Stimulated activated memory B cell treated with anti-CD40 and anti-IgM and Interleukin-4, amounts not matched to agents 10 μg/mL and 1 μg/mL and 100 μg/mL, for 72 hours (primary cell): ENCODE results near the gene RAB11FIP2.

Experiments used
- ATAC-seq: fragments of 150-1000 bp; cut with Tn5 transposase; 2 replicates; pipeline ENCODE4 v1.10.0; 2021
- H3K27ac Mint-ChIP-seq: one replicate; pipeline ENCODE4 v1.8.0; 2022; ENCODE audit warnings: mild to moderate bottlenecking, mixed read lengths
- H3K27me3 Mint-ChIP-seq: one replicate; pipeline ENCODE4 v1.8.0; 2022; ENCODE audit warnings: mixed read lengths
- H3K36me3 Mint-ChIP-seq: one replicate; pipeline ENCODE4 v1.8.0; 2022; ENCODE audit warnings: mixed read lengths
- H3K4me1 Mint-ChIP-seq: one replicate; pipeline ENCODE4 v1.8.0; 2022; ENCODE audit warnings: mixed read lengths
- H3K4me3 Mint-ChIP-seq: one replicate; pipeline ENCODE4 v1.8.0; 2022; ENCODE audit warnings: mild to moderate bottlenecking, moderate library complexity, mixed read lengths
- H3K9me3 Mint-ChIP-seq: one replicate; pipeline ENCODE4 v1.8.0; 2022; ENCODE audit warnings: mixed read lengths

Gene RAB11FIP2

GRCh38 chr10:117980216-117980615, 66.5 kb downstream of the RAB11FIP2 start:
- no peaks in the 10 kb centered on the region for H3K27me3 Mint-ChIP-seq
- H3K36me3 Mint-ChIP-seq = no peaks in the 10 kb centered on the region
- no peak overlapping the region for H3K4me3 Mint-ChIP-seq
- H3K4me1 Mint-ChIP-seq = no peaks in the 10 kb centered on the region
- ATAC-seq = no peak
- no peak overlapping the region for H3K27ac Mint-ChIP-seq
- H3K9me3 Mint-ChIP-seq = no peaks in the 10 kb centered on the region

- Mint-ChIP-seq H3K27ac (no peak overlapping the region), H3K9me3 (peaks cover 2% of the 10 kb centered on the region), H3K36me3 (no peaks in the 10 kb centered on the region), H3K4me1 (no peaks in the 10 kb centered on the region), H3K27me3 (peaks cover 12% of the 10 kb centered on the region), H3K4me3 (no peak overlapping the region)
- ATAC-seq = no peak
These were observed 74.4 kb downstream of the RAB11FIP2 start for GRCh38 chr10:117972168-117972837.

GRCh38 chr10:117970962-117971361, 75.8 kb downstream of the RAB11FIP2 start:
- H3K9me3 Mint-ChIP-seq = peaks cover 2% of the 10 kb centered on the region

GRCh38 chr10:117969592-117969991, 77.1 kb downstream of the RAB11FIP2 start:
- H3K27ac Mint-ChIP-seq = no peak overlapping the region
- H3K36me3 Mint-ChIP-seq = no peaks in the 10 kb centered on the region
- no peak for ATAC-seq
- no peaks in the 10 kb centered on the region for H3K4me1 Mint-ChIP-seq
- peaks cover 12% of the 10 kb centered on the region for H3K27me3 Mint-ChIP-seq
- H3K9me3 Mint-ChIP-seq = peaks cover 2% of the 10 kb centered on the region
- no peak overlapping the region for H3K4me3 Mint-ChIP-seq

More at GRCh38 chr10:117970962-117971361, 75.8 kb downstream of the RAB11FIP2 start:
- H3K27ac Mint-ChIP-seq = no peak overlapping the region
- no peaks in the 10 kb centered on the region for H3K36me3 Mint-ChIP-seq
- no peaks in the 10 kb centered on the region for H3K4me1 Mint-ChIP-seq
- no peak for ATAC-seq
- peaks cover 12% of the 10 kb centered on the region for H3K27me3 Mint-ChIP-seq
- H3K4me3 Mint-ChIP-seq = no peak overlapping the region

DNA sequence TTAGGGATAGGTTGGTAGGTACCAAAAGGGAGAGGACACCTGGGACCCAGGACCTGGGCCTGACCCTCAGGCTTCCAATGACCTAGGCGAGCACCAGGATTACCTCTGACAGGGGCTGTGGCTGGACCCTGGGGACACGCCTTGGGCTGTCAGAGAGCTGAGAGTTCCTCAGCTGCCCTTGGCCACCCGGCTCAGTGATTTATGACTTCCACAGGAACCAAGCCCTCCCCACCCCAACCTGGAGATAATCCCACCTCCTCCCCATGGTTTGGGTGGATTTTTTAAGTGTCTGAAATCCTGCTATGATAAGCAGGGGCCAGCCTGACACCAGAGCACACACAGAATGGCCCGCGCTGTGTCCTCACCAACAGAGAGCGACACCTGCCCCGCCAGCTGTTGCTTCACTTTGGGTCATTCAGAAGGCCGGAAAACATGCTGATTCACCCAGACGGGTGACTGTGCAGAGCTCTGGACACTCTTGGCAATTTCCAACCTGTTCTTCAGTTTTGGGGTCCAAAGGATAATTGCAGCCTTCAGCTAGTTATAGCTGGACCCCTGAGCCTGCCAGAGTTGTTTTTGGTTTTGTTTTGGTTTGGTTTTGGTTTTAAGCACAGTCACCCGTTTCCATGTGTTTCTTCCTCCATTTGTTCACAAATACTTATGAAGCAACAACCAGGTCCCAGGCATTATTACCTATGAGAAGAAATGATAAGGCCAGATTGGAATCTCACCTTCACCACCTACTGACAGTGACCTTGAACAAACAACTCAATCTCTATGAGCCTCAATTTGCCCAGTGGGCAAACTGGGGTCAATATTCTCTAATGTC, 78.2 kb downstream of the RAB11FIP2 start:
- ATAC-seq = no peak
- Mint-ChIP-seq H3K4me1 (no peaks in the 10 kb centered on the region), H3K27me3 (peaks cover 12% of the 10 kb centered on the region), H3K4me3 (no peak overlapping the region), H3K36me3 (no peaks in the 10 kb centered on the region), H3K9me3 (peaks cover 2% of the 10 kb centered on the region), H3K27ac (no peak overlapping the region)

DNA sequence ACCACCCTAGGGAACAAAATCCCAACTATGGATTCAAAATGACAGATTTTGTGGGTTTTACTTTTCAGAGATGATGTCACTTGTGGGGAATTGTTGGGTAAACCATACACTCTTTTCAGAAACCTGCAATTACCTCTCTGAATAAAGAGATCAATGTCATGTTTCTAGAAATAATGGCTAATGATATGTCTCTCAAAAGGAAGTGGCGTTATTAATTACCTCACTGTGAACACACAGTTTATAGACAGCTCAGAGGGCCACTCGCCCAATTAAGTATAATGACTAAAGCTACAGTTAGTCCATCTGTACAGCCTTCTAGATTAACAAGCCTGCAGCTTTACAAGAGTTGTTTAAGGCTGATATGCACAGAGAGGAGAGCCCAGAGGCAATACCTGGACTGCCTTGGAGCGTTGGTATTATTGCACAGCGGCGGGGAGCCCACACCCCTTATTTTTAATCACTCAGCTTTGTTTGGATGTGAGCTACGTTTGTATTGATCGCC, 79.5 kb downstream of the RAB11FIP2 start:
- H3K27ac Mint-ChIP-seq = no peak overlapping the region
- no peak overlapping the region for H3K4me3 Mint-ChIP-seq
- H3K4me1 Mint-ChIP-seq = no peaks in the 10 kb centered on the region
- peaks cover 12% of the 10 kb centered on the region for H3K27me3 Mint-ChIP-seq
- peaks cover 2% of the 10 kb centered on the region for H3K9me3 Mint-ChIP-seq
- H3K36me3 Mint-ChIP-seq = no peaks in the 10 kb centered on the region
- no peak for ATAC-seq

DNA sequence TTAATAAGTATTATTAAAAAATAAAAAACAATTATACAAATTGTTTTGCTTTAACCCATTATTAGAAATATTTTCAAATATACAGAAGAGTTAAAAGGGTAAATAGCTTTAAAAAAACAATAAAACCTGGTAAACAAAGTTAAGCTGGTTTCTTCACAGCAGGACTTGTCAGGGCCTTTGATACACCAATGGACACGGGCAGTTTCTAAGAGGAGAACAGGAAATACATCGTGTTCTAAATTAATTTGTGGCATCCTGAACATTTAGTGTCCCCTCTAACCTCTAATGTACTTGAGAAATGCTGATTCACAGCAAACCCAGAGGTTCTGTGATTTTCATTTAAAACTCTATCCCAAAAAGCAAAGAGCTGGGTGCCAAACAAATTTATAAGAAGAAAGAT, 80.8 kb downstream of the RAB11FIP2 start:
- H3K4me3 Mint-ChIP-seq = no peak overlapping the region
- H3K27ac Mint-ChIP-seq = no peak overlapping the region
- H3K9me3 Mint-ChIP-seq = peaks cover 2% of the 10 kb centered on the region
- ATAC-seq = no peak
- H3K36me3 Mint-ChIP-seq = no peaks in the 10 kb centered on the region
- H3K4me1 Mint-ChIP-seq = no peaks in the 10 kb centered on the region
- peaks cover 5% of the 10 kb centered on the region for H3K27me3 Mint-ChIP-seq

DNA sequence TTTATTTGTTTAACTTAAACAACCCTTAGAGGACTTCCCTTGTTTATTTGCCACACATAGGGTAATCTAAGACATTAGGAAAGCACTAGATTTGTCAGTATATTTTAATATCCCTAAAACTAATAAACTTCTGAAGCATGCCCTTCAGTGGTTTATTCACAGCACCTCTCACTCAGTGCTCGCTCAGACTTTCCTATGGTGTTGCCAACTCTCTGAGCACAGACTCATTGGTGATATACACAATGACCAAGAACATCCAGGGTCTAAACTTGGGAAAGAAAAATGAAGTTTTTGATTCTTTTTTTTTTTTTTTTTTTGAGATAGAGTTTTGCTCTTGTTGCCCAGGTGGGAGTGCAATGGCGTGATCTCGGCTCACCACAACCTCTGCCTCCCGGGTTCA, 82.2 kb downstream of the RAB11FIP2 start:
- H3K4me1 Mint-ChIP-seq = no peaks in the 10 kb centered on the region
- H3K4me3 Mint-ChIP-seq = no peak overlapping the region
- no peak for ATAC-seq
- no peak overlapping the region for H3K27ac Mint-ChIP-seq
- H3K9me3 Mint-ChIP-seq = peaks cover 1% of the 10 kb centered on the region
- H3K36me3 Mint-ChIP-seq = no peaks in the 10 kb centered on the region
- no peaks in the 10 kb centered on the region for H3K27me3 Mint-ChIP-seq

DNA sequence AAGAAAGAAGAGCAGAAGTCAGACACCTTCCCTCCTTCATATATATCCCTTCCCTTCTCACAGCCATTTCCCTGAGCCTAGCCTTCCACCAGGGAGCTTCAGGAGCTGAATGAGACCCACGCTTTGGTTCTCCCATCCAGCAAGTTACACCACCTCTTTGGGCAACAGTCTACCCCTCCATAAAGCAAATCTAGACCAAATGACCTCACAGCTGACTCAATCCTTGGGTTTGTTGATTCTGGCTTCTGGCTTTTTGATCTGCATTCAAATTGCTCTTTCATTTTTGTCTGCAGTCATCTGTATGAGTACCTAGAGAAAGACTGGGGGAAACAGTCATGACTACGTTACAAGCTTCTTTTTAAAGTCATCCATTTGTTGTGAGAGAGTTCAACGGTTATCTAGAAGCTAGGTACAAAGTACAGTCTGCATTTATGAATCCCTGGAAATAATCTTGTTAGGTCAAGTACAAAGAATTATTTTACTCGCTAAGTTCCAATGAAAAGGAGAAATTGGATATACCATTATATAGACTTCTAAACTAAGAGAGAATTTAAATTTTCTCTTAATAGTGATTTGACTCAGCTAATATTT, 86.3 kb downstream of the RAB11FIP2 start:
- Mint-ChIP-seq H3K9me3 (no peaks in the 10 kb centered on the region), H3K27me3 (peaks cover 6% of the 10 kb centered on the region), H3K36me3 (no peaks in the 10 kb centered on the region), H3K4me1 (no peaks in the 10 kb centered on the region), H3K4me3 (no peak overlapping the region), H3K27ac (no peak overlapping the region)
- ATAC-seq = no peak

DNA sequence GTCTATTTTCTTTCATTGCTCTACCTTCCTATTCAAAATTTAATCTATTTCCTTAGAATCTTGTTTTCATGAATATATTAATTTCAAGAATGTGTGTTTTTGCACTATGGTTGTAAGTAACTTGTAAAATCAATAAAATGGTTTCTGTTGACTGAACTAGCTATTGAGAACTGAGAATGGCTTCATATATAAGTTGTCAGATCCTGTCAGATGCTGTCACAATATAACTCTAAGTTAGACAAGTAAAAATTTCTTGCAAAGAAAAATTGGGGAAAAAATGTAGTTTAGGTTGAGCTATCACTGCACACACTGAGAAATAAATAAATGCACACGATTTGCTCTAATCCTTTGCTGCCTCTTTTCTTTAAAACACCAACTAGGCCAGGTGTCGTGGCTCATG, 89.8 kb downstream of the RAB11FIP2 start:
- Mint-ChIP-seq H3K27me3 (peaks cover 18% of the 10 kb centered on the region), H3K36me3 (no peaks in the 10 kb centered on the region), H3K9me3 (no peaks in the 10 kb centered on the region), H3K4me3 (no peak overlapping the region), H3K4me1 (no peaks in the 10 kb centered on the region), H3K27ac (no peak overlapping the region)
- ATAC-seq = no peak

DNA sequence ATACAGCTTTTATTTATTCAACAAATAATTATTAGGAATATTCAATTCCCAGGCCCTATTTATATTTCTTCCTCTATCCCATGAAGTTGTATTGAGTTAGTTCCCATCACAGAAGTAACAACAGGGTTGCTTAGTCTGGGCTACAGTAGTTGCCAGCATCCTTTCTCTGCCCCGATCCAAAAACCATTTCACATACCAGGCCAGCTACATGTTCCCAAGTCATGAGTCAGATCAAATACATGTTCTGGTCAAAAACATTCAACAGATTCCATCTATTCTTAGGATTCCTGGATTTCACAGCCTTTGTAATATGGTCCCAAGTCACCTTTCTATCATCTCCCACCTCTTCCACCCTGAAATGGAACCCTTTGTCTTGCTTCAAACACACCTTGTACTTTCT, 91.6 kb downstream of the RAB11FIP2 start:
- no peaks in the 10 kb centered on the region for H3K36me3 Mint-ChIP-seq
- no peak for ATAC-seq
- peaks cover 18% of the 10 kb centered on the region for H3K27me3 Mint-ChIP-seq
- H3K4me1 Mint-ChIP-seq = no peaks in the 10 kb centered on the region
- H3K27ac Mint-ChIP-seq = no peak overlapping the region
- no peaks in the 10 kb centered on the region for H3K9me3 Mint-ChIP-seq
- H3K4me3 Mint-ChIP-seq = no peak overlapping the region
